ENCODE results near the gene PPA1. TPM values are rescaled to one million over a fixed set of nuclear protein-coding genes. Genes with fewer than 3 reads are reported as not detected.
A peak's percentile ranks its signal among the peaks of the same experiment; 100 is the strongest.
"Not testable (repeated sequence)": the region's sequence is repeated elsewhere in the genome, so short reads cannot be mapped to it uniquely, and the experiment has no call there.

Gene PPA1
- total RNA-seq, 4 donors from 2014 or later, result 147 to 169 (median 150) TPM

DNA sequence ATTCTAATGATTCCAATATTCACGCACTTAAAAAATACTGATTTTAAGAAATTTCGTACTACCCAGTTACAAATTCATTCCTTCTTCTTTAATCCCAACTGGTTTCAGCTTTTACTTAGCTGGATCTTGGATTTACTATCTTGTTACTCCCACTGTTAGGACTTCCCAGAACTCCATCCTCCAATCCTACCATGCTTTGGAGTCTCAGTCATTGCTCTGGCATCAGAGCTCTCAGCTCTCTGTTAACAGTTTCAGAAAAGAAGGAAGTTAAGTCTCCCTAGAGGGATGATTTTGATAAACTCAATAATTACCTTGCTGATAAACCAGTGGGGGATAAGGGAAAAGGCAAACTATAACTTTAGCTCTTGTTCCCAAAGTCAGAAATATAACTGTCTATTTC, 9.5 kb downstream of the PPA1 start:
- TF ChIP-seq POLR2A (IDR thresholded peaks at IDR 0.05), result no peak
- TF ChIP-seq, protein P1, sequence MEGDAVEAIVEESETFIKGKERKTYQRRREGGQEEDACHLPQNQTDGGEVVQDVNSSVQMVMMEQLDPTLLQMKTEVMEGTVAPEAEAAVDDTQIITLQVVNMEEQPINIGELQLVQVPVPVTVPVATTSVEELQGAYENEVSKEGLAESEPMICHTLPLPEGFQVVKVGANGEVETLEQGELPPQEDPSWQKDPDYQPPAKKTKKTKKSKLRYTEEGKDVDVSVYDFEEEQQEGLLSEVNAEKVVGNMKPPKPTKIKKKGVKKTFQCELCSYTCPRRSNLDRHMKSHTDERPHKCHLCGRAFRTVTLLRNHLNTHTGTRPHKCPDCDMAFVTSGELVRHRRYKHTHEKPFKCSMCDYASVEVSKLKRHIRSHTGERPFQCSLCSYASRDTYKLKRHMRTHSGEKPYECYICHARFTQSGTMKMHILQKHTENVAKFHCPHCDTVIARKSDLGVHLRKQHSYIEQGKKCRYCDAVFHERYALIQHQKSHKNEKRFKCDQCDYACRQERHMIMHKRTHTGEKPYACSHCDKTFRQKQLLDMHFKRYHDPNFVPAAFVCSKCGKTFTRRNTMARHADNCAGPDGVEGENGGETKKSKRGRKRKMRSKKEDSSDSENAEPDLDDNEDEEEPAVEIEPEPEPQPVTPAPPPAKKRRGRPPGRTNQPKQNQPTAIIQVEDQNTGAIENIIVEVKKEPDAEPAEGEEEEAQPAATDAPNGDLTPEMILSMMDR (IDR thresholded peaks at IDR 0.05), result no peak
- TF ChIP-seq EP300 (IDR thresholded peaks at IDR 0.05), result no peak
- WGBS, 2 donors, result 93 to 94% methylated on average over 2 of the region's 2 CpGs

DNA sequence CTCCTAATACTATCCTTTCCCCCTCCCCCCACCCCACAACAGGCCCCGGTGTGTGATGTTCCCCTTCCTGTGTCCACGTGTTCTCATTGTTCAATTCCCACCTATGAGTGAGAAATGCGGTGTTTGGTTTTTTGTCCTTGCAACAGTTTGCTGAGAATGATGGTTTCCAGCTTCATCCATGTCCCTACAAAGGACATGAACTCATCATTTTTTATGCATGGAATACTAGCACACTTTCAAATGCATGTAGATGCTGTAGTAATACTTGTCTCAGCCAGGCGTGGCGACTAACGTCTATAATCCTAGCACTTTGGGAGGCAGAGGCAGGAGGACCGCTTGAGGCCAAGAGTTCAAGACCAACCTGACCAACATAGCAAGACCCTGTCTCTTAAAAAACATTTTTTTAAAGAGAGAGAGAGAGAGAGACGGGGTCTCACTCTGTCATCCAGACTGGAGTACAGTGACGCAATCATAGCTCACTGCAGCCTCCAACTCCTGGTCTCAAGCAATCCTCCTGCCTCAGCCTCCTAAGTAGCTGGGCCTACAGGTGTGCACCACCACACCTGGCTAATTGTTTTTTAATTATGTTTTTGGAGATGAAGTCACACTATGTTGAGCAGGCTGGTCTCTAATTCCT, 10.3 kb downstream of the PPA1 start:
- H3K27ac ChIP-seq; H3K9me3 ChIP-seq; DNase-seq (ENCODE audit: low spot score in 2 of 2); H3K36me3 ChIP-seq; H3K27me3 ChIP-seq; H3K4me3 ChIP-seq: not testable (repeated sequence)
- H3K4me1 ChIP-seq, result peaks cover 0 to 14% (median 2%) of the 10 kb centered on the region in 4 donors
- 78 to 84% methylated on average over 9 of the region's 9 CpGs for WGBS, 2 donors

More for the DNA sequence above, 9.5 kb downstream of the PPA1 start:
- Histone ChIP-seq H3K4me3 (no peak overlapping the region), H3K27ac (no peak overlapping the region), H3K27me3 (no peaks in the 10 kb centered on the region), H3K4me1 (peaks cover 0 to 22% (median 2%) of the 10 kb centered on the region in 4 donors), H3K9me3 (no peaks in the 10 kb centered on the region), H3K36me3 (peaks cover 0 to 4% (median 0%) of the 10 kb centered on the region in 3 donors)
- DNase-seq (ENCODE audit: low spot score in 2 of 2), result no peak

DNA sequence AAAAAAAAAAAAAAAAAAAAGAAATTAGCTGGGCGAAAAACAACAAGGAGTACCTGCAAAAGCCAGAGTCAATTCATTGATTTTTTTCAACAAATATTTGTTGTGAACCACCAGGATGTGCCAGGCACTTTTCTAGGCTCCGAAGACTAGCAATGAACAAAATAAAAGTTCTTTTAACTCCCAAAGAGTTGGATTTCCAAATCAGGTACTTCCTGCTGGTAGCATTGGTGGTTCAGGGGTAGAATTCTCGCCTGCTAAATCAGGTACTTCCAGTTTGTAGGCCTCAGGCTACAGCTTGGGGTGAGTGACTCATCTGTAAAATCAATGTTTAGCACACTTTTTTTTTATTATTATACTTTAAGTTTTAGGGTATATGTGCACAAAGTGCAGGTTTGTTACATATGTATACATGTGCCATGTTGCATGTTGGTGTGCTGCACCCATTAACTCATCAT, 10.9 kb downstream of the PPA1 start:
- TF ChIP-seq EP300 (IDR thresholded peaks at IDR 0.05) (no peak), POLR2A (IDR thresholded peaks at IDR 0.05) (no peak)
- TF ChIP-seq, protein P1 (IDR thresholded peaks at IDR 0.05), result no peak
- DNase-seq (ENCODE audit: low spot score in 2 of 2), result no peak
- H3K4me1 ChIP-seq, result peaks cover 0 to 10% (median 2%) of the 10 kb centered on the region in 4 donors
- H3K4me3 ChIP-seq, result no peak overlapping the region
- H3K36me3 ChIP-seq, result peaks cover 0 to 7% (median 0%) of the 10 kb centered on the region in 3 donors
- H3K9me3 ChIP-seq, result no peaks in the 10 kb centered on the region
- peak overlapping the region in 1 of 4 donors; percentile 68 for H3K27ac ChIP-seq
- no peaks in the 10 kb centered on the region for H3K27me3 ChIP-seq
- 91 to 96% methylated on average over 3 of the region's 3 CpGs for WGBS, 2 donors

- Histone ChIP-seq H3K9me3 (no peaks in the 10 kb centered on the region), H3K4me1 (peaks cover 0 to 10% (median 2%) of the 10 kb centered on the region in 4 donors), H3K4me3 (no peak overlapping the region), H3K36me3 (peaks cover 0 to 20% (median 0%) of the 10 kb centered on the region in 3 donors), H3K27ac (peak overlapping the region in 3 of 4 donors; percentile 29 to 68 (median 65)), H3K27me3 (no peaks in the 10 kb centered on the region)
- no peak for TF ChIP-seq POLR2A (IDR thresholded peaks at IDR 0.05)
- TF ChIP-seq, protein P1 (IDR thresholded peaks at IDR 0.05), result no peak
- no peak for TF ChIP-seq EP300 (IDR thresholded peaks at IDR 0.05)
- WGBS, 2 donors, result 23 to 28% methylated on average over 1 of the region's 1 CpG
- no peak for DNase-seq (ENCODE audit: low spot score in 2 of 2)
These were observed 12.2 kb downstream of the PPA1 start for GRCh38 chr10:70221030-70221429.

DNA sequence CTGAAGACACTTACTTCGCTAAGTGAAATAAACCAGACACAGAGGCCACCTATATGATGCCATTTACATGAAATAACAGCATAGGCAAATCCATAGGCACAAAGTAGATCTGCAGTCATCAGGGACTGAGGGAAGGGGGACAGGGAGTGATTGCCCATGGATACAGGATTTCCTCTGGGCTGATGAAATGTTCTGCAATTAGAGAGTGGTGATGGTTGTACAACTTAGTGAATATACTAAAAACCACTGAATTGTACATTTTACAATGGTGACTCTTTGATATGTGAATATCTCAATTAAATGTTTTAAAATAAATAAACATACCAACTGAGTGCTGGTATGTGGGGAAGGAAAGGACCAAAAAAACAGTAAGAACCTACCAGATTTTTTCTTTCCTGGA, 20.4 kb downstream of the PPA1 start:
- Histone ChIP-seq H3K9me3 (no peaks in the 10 kb centered on the region), H3K36me3 (peaks cover 0 to 96% (median 0%) of the 10 kb centered on the region in 3 donors), H3K4me1 (no peaks in the 10 kb centered on the region), H3K27me3 (no peaks in the 10 kb centered on the region), H3K4me3 (no peak overlapping the region), H3K27ac (no peak overlapping the region)
- no peak for TF ChIP-seq EP300 (IDR thresholded peaks at IDR 0.05)
- no peak for TF ChIP-seq POLR2A (IDR thresholded peaks at IDR 0.05)
- TF ChIP-seq, protein P1 (IDR thresholded peaks at IDR 0.05), result no peak
- WGBS, 2 donors, result 97 to 100% methylated on average over 1 of the region's 1 CpG
- no peak for DNase-seq (ENCODE audit: low spot score in 2 of 2)
